HG03575 (cell line): Measurements from ENCODE around the gene ARMC9.
"Not testable (repeated sequence)": the region's sequence is repeated elsewhere in the genome, so short reads cannot be mapped to it uniquely, and the experiment has no call there.

Source experiments
- ATAC-seq: cut with Tn5 transposase; IDR thresholded peaks from one replicate; pipeline ENCODE4 v1.9.1; 2021; ENCODE audit not compliant: unreplicated experiment, insufficient number of reproducible peaks, low FRiP score; ENCODE audit errors: extremely low read depth

ARMC9 gene

DNA sequence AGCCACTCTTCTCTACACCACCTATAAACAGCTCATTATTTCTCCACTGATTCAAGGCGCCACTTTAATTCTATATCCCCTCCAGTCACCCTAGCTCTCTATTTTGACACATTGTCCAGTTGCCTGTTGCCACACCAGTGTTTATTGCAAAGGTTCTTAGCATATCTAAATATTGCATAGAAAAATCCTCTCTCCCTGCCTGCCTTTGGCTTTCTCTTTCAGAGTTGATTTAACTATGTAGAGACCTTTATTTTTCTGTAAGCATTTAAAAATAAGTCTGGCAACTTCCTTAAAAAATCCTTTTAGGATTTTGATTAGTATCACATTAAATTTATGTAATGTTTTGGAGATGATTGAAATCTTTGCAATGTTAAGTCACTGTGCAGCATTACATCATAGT, 149.2 kb downstream of the ARMC9 start:
- no peak for ATAC-seq

DNA sequence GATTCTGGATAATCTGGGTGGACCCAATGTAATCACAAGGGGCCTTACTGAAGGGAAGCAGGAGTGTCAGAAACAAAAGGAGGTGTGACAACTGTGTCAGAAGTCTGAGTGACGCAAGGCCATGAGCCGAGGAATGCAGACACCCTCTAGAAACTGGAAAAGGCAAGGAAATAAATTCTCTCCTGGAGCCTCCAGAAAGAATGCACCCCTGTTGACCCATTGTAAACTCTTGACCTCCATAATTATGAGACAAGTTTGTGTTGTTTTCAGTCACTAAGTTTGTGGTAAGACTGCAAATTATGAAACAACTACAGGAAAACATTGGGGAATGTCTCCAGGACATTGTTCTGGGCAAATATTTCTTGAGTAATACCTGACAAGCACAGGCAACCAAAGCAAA, 149.7 kb downstream of the ARMC9 start:
- ATAC-seq = no peak

DNA sequence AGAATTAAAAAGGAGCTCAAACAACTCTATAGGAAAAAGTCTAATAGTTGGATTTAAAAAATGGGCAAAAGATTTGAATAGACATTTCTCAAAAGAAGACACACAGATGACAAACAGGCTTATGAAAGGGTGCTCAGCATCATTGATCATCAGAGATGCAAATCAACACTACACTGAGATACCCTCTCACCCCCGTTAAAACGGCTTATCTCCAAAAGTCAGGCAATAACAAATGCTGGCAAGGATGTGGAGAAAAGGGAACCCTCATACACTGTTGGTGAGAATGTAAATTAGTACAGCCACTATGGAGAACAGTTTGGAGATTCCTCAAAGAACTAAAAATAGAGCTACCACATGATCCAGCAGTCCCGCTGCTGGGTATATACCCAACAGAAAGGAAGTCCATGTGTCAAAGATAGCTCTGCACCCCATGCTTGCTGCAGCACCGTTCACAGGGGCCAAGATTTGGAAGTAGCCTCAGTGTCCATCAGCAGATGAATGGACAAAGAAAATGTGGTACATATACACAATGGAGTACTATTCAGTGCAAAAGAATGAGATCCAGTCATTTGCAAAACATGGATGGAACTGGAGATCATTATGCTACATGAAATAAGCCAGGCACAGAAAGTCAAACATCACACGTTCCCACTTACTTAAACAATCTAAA, 150.4 kb downstream of the ARMC9 start:
- ATAC-seq = no peak

DNA sequence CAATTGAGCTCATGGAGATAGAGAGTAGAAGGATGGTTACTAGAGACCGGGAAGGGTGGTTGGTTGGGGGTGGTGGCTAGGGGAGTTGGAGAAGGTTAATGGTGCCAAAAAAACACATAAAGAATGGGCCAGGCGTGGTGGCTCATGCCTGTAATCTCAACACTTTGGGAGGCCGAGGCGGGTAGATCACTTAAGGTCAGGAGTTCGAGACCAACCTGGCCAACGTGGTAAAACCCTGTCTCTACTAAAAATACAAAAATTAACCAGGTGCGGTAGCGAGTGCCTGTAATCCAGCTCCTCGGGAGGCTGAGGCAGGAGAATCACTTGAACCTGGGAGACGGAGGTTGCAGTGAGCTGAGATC, 150.9 kb downstream of the ARMC9 start:
- not testable (repeated sequence) for ATAC-seq

DNA sequence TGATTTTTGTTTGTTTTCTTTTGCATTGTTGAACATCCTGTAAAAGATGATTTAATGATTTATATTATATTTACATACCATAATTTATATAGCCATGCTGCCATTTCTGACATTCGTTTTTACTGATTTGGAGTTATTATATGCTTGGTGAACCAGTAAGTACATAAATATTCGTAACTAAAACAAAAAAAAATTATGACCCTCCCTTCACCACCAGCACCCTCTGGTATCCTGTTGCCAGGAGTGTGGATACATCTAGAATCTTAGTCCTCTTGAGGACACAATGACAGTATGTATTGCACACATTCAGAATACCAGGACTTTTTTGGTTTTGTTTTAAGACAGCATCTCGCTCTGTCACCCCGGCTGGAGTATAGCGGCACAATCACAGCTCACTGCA, 153.2 kb downstream of the ARMC9 start:
- no peak for ATAC-seq

DNA sequence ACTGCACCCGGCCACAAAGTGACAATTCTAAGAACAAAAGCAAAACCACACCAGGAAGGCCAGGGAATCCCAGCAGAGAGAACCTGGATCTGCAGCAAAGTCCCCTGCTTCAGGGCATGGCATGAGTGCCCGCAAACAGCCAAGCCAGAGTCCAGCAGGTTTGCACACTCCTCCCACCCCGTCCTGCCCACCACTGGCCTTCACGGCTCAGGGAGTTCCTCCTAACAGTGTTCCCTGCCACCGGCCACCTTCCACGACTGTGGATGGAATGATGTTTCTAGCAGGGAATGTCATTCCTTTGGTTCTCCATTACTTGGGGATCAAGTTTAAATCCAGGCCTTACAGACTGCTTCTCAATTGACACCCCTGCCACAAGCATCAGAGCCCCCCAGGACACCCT, 155.0 kb downstream of the ARMC9 start:
- ATAC-seq = no peak

DNA sequence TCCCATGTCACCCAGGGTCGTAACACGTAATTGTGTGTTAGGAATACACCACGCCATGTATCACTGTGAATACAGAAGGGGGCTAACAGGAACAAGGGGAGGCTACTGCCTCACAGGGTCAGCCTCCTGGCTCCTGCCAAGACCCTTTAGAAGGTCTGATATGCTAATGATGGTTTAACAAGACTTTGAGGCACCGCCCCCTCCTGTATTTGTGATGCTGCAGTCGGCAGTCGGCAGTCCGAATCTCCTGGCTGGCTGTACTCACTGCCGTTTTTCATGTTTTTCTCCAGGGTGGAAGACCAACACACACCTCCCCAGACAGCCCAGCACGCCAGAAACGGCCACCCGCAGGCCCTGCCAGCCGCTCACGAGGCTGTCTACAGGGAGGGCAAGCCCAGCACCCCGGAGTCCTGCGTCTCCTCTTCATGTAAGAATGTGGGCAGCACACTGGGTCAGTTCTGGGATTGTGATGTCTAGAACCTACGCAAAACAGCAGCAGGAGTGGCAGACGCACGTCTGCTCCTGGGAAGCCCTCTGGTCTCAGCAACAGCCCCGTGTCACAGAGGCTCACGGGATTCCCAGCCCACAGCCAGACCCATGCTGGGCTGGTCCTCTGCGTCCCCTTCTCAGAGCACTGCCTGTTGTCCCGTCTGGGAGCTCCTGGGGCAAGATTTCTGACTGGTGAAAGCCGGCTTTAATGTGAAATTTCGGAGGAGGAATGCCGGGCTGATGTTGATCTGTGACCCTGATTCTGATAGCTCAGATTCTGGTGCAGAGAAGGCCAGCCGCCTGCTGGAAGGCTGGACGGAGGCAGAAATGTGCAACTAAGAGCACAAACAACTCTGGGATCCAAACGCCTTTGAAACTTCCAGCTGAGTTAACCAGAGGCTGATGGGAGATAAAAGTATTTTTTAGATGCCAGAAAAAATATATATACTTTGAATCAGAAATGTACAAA, 157.4 kb downstream of the ARMC9 start:
- no peak for ATAC-seq

DNA sequence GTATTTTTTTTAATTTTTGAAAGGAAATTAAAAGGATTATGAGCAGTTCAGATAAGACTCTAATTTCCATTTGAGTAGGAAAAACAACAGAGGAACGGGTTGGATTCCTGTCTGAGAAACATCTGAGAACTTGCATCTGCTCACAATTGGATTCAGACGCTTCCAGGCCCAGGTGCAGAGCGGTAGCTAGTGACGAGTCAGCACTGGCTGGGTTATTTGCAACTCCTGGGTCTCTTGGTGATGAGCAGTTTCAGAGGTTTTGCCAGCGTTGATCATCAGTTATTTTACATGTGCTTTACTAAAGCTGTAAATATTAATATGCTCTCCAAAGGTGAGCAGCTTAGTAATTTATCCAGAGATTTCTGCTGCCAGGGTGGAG, 158.0 kb downstream of the ARMC9 start:
- no peak for ATAC-seq

DNA sequence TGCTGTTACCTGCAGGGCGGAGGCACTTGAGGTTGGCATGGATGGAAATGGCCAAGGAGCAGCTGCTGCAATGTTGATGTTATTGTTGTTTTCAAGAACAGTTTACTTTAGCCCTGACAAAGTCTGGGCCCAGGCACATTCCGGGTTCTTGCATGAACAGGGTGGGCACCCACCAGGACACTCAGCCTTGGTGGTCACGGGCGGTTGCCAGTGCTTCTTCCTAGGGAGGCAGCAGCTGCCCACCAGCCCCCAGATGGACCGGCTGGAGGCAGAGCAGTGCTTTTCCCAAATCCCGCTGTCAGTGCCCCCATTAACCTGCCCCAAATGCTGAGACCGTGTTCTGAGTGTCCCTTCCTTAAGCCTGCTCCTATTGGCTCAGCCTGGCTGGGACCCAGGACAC, 158.6 kb downstream of the ARMC9 start:
- ATAC-seq = no peak

DNA sequence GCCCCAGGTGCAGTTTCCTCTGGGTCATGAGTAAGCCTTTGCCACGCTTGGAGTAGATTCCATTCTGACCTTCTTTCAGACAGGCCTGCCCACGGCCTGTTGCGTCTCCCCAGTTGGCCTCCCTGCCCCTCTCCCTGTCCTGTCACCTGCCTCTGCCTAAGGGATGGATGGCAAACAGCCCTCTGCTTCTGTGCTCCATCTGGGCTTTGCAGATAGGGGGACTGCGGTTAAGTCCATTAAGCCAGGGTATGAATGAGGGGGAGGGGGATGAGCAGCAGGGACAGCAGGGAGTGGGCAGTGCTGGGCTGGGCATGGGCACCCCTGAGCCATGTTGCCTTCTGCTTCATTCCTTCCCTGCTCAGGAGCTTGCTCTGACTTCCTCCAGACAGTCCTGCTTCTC, 159.5 kb downstream of the ARMC9 start:
- ATAC-seq = no peak

DNA sequence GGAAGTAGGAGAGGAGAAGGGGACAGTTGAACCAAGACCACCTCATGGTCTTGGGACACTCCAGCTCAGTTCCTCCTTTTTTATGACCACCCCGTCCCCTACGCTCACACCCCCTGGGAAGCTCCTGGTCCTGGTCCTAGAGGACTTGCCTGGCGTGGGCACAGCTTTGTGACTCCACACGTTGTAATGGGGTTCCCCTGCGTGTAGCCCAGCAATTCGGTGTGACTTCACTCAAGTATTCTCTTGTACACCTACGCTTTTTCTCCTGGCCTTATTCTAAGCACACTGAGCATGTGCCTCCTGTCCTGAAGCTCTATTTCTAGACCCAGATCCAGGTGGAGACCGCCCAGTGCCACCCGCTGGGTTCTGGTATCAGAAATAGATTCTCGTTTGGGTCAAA, 161.0 kb downstream of the ARMC9 start:
- no peak for ATAC-seq

DNA sequence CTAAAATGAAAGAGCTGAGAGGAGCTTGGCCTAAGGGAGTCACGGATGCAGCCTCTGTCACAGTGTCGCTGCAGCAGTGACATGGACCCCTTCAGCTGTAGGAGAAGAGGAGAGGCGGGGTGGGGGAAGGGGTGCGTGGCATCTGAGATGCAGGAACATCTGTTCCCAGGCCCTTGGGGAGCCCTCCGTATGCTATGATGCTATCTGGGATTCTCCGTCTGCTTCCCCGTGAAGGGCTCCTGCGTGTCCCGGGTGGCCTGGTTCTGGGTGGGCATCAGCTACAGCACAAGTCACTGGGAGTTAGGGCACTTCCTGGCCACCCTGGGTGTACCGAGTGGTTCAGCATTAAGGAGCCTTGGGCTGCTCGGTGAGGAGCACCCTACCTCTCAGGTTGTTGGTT, 161.5 kb downstream of the ARMC9 start:
- no peak for ATAC-seq

DNA sequence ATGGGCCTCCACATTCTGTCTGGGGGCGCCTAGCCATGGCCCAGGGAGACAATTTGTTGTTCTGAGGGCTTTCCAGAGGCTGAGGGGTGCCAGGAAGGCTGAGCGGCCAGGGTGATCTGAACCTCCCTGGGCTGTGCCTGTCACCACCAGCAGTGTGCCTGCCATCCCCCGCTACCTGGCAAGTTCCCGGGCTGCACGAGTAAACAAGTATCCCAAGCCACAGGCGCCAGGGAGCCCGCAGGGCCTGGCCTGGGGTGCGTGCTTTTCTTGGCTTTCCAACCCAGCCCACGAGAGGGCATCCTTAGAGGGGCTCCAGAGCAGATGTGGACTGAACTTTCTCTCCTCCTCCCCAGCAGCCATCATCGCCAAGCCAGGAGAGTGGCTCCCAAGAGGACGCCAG, 162.0 kb downstream of the ARMC9 start:
- ATAC-seq = no peak

DNA sequence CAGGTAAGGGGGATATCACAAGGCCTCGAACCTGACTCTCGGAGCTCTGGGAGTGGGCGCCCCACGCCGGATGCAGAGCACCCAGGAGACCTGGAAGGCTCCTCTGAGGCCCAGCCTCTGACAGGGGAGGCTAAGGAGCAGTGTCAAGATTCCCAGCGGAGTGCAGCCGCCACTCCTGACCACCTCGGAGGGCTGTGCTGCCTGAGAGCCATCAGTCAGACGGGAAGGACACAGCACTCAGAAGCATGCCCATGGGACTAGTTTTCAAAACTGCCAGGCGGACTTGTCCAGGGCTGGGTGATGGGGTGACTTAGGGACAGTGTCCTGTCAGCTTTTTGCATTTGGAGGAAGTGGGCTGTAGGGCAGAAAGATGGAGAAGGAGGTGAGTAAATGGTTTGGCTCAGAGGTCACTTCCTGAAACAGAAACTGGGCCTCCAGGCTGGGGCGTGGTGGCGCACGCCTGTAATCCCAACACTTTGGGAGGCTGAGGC, 162.5 kb downstream of the ARMC9 start:
- ATAC-seq = no peak

DNA sequence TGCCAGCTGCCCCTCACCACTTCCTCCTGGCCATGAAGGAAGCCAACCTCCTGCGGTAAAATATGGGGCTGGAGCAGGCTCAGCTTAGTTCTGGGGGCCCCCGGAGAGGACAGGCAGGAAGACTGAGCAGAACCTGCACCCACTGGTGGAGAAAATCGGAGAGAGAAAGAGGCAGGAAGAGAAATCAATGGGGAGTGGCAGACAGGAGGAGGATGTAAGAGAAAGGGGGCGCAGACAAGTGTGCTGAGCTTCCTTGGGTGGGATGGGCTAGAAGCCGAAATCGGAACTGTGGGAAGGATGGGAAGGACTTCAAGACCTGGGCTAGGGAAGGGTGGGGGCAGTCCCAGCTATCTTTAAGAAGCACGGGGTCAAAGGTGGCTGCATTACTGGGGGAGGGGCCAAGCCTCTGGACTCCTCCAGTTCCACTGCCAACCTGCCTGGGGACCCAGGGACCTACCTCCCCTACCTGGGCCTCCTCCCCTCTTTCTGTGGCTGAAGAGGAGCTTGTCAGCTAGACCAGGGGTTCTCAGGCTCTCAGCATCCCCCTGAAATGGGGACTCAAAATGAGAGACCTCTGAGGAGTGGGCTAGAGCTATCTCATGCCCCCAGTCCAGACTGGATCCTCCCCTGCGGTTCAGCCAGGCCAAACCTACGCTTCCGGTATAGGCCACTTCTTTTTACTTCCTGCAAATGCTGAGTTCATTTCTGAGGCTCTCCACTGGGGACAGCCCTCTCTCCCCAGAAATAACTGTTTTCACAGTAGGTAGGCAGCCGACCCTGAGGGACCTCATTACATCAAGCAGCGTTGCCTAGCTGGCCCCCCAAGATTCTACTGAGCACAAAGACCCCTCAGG, 163.5 kb downstream of the ARMC9 start:
- ATAC-seq = no peak

DNA sequence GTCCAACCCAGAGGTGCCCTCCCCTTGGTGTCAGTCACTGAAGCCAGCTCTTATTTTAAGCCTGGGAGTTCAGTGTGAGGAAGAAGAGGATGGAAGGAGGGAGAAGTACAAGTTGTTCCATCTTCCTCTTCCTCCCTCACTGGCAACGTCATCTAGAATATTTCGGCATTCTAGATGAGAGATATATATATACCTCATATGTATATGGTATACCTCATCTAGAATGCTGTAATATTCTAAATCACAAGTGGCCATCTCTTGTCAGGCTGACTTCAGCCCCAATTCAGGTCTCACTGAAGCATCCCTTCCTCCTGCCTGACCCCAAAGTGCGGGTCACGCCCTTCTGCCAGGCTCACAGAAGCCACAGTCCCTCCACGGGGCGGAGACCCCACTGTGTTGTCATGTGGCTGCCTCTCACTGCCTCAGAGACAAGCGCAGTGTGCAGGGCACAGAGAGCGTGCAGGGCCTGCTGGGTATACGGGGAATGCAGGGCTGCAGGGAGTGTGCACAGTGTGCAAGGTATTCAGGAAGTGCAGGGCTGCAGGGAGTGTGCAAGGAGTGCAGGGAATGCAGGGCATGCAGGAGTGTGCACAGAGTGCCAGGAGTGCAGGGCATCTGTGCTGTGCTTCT, 164.2 kb downstream of the ARMC9 start:
- no peak for ATAC-seq

DNA sequence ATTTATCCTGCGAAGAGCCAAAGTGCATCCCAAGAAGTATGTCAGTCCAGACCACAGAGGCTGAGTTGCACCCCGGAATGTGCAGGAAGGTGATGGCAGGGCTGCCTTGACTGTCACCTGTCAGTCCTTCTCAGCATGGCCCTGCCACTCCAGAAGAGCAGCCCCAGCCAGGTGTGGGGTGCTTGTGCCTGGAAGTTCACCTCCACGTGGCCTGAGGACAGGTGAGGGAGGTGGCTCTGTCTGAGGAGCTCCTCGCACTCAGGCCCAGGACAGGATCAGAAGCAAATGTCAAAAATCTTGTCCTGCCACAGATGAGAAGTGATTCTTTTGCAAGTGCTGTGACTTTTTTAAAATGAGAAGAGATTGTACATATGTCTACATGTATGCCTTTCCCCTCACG, 165.6 kb downstream of the ARMC9 start:
- ATAC-seq = no peak

DNA sequence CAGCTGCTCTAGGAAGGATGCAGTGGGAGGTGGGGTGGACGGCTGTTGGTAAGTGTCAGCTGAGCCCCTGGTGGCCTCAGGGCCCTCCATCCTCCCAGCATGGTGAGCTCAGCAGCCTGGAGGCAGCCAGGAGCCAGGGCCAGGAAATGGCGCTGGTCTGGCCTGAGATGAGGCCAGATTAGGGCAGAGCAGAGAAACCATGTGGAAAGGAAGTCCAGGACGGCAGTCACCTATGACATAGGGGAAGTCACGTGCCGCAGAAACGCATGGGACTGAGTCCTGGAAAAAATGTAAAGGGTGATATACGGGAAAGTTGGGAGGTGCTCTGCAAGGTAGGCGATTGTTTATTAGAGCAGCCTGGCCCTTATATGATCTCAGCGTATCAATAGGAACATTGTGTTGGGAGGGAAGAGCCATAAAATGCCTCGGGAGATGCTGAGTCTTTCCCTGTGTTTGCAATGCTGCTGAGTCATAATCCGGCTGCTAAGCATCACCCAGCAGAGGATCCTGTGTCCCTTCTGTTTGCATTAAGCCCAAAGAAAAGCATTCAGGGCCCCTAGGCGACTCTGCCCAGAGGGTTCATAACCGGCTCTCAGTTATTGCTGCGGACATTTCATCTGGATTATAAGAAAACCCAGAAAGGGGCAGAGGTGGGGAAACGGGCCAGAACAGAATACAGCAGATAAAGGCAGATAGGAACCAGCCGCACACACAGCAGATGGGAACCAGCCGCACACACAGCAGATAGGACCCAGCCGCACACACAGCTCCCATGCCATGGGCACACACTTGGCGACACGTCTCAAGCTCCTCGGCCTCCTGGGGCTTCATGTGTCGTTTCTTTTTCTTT, 166.8 kb downstream of the ARMC9 start:
- no peak for ATAC-seq
